Skeletal muscle tissue (tissue), 4 donors: Measurements from ENCODE around the gene NFU1. TPM values are rescaled to one million over a fixed set of nuclear protein-coding genes. Genes with fewer than 3 reads are reported as not detected.
"Not testable (repeated sequence)": the region's sequence is repeated elsewhere in the genome, so short reads cannot be mapped to it uniquely, and the experiment has no call there.

Experiments
- H3K27ac ChIP-seq: one replicate; pipeline ENCODE4 v1.7.0; 2013; ENCODE audit warnings: mild to moderate bottlenecking, low read depth, low read length, inconsistent platforms
- H3K27me3 ChIP-seq, 3 donors: one replicate each; pipeline ENCODE4 v1.7.0; 2013; ENCODE audit warnings: low read length in 3 of 3; ENCODE audit not compliant: control insufficient read depth in 3 of 3, insufficient read depth in 3 of 3
- H3K36me3 ChIP-seq, 3 donors: one replicate each; pipeline ENCODE4 v1.7.0; 2013; ENCODE audit warnings: low read length in 3 of 3; ENCODE audit not compliant: control insufficient read depth in 3 of 3, insufficient read depth in 3 of 3
- H3K4me1 ChIP-seq, 3 donors: one replicate each; pipeline ENCODE4 v1.7.0; 2013; ENCODE audit warnings: low read length in 3 of 3, mild to moderate bottlenecking in 3 of 3; ENCODE audit not compliant: control insufficient read depth in 3 of 3, insufficient read depth in 3 of 3
- H3K4me3 ChIP-seq, 3 donors: one replicate each; pipeline ENCODE4 v1.7.0; 2013; ENCODE audit warnings: low read length in 3 of 3
- H3K9ac ChIP-seq, 3 donors: one replicate each; pipeline ENCODE4 v1.7.0; 2013; ENCODE audit warnings: low read length in 3 of 3, mild to moderate bottlenecking in 3 of 3, moderate library complexity in 2 of 3, low read depth in 1 of 3
- H3K9me3 ChIP-seq, 3 donors: one replicate each; pipeline ENCODE4 v1.7.0; 2013; ENCODE audit warnings: low read length in 3 of 3; ENCODE audit not compliant: control insufficient read depth in 3 of 3
- total RNA-seq: library from RNA; depleted of rRNA; stranded (reverse); fragments of >200 nt; gene quantifications from one replicate; pipeline ENCODE4 v1.2.3, GENCODE V29; 2014
- donor health status: Osteomylitis.

Gene NFU1
- total RNA-seq, 1 donor from 2014 or later = 51.7 TPM

- Histone ChIP-seq H3K4me1 (no peaks in the 10 kb centered on the region), H3K9me3 (no peaks in the 10 kb centered on the region), H3K27ac (no peak overlapping the region), H3K9ac (no peak overlapping the region), H3K4me3 (no peak overlapping the region), H3K27me3 (no peaks in the 10 kb centered on the region), H3K36me3 (peaks cover 17 to 44% (median 42%) of the 10 kb centered on the region in 3 donors)
These were observed 68.6 kb downstream of the NFU1 start for GRCh38 chr2:69368588-69368987.

- H3K36me3 ChIP-seq = peaks cover 12 to 56% (median 49%) of the 10 kb centered on the region in 3 donors
- H3K9me3 ChIP-seq = no peaks in the 10 kb centered on the region
- no peaks in the 10 kb centered on the region for H3K4me1 ChIP-seq
- no peak overlapping the region for H3K4me3 ChIP-seq
- H3K9ac ChIP-seq = no peak overlapping the region
- no peaks in the 10 kb centered on the region for H3K27me3 ChIP-seq
- H3K27ac ChIP-seq = no peak overlapping the region
These were observed 77.9 kb downstream of the NFU1 start for GRCh38 chr2:69359371-69359770.

- Histone ChIP-seq H3K36me3 (peaks cover 12 to 60% (median 49%) of the 10 kb centered on the region in 3 donors), H3K27ac (no peak overlapping the region), H3K9ac (no peak overlapping the region), H3K4me3 (no peak overlapping the region), H3K4me1 (no peaks in the 10 kb centered on the region), H3K27me3 (no peaks in the 10 kb centered on the region), H3K9me3 (no peaks in the 10 kb centered on the region)
These were observed 78.3 kb downstream of the NFU1 start for GRCh38 chr2:69358914-69359313.

GRCh38 chr2:69356471-69356870 lies 80.8 kb downstream of the NFU1 start:
- Histone ChIP-seq H3K4me3 (no peak overlapping the region), H3K9me3 (no peaks in the 10 kb centered on the region), H3K27ac (no peak overlapping the region), H3K9ac (no peak overlapping the region), H3K27me3 (no peaks in the 10 kb centered on the region), H3K4me1 (no peaks in the 10 kb centered on the region), H3K36me3 (peaks cover 12 to 48% (median 36%) of the 10 kb centered on the region in 3 donors)

- not testable (repeated sequence) for H3K27me3 ChIP-seq, H3K4me1 ChIP-seq, H3K9ac ChIP-seq, H3K4me3 ChIP-seq, H3K9me3 ChIP-seq, H3K27ac ChIP-seq
- peaks cover 7 to 40% (median 35%) of the 10 kb centered on the region in 3 donors for H3K36me3 ChIP-seq
These were observed 82.3 kb downstream of the NFU1 start for GRCh38 chr2:69354976-69355375.

- no peak overlapping the region for H3K4me3 ChIP-seq
- no peaks in the 10 kb centered on the region for H3K9me3 ChIP-seq
- peaks cover 12 to 46% (median 39%) of the 10 kb centered on the region in 3 donors for H3K36me3 ChIP-seq
- no peaks in the 10 kb centered on the region for H3K4me1 ChIP-seq
- no peak overlapping the region for H3K9ac ChIP-seq
- H3K27ac ChIP-seq = no peak overlapping the region
- H3K27me3 ChIP-seq = no peaks in the 10 kb centered on the region
These were observed 83.9 kb downstream of the NFU1 start for GRCh38 chr2:69353360-69353759.

- H3K27ac ChIP-seq = no peak overlapping the region
- no peaks in the 10 kb centered on the region for H3K4me1 ChIP-seq
- no peaks in the 10 kb centered on the region for H3K9me3 ChIP-seq
- H3K27me3 ChIP-seq = no peaks in the 10 kb centered on the region
- H3K36me3 ChIP-seq = peaks cover 18 to 57% (median 40%) of the 10 kb centered on the region in 3 donors
- no peak overlapping the region for H3K4me3 ChIP-seq
- no peak overlapping the region for H3K9ac ChIP-seq
These were observed 88.5 kb downstream of the NFU1 start for GRCh38 chr2:69348781-69349180.

Other genes with a start within 250 kb of the NFU1 start
- gene GFPT1, start 50.2 kb downstream of the NFU1 start, total RNA-seq = 30.8 TPM
- gene AAK1, start 206.3 kb upstream of the NFU1 start, total RNA-seq = 17.7 TPM